SK-N-SH (cell line): ENCODE results near the gene NDUFAF8. TPM values are rescaled to one million over a fixed set of nuclear protein-coding genes. Genes with fewer than 3 reads are reported as not detected.

Source experiments
- CTCF ChIA-PET: fragments of 300-600, 350-600 bp; formaldehyde crosslinking; extraction: SDS; loops from one replicate; lab custom pipeline; 2021; lab: Yijun Ruan, JAX
- POLR2A ChIA-PET: fragments of 350-600 bp; sonication (Branson Sonifier 250); formaldehyde crosslinking; extraction: SDS; loops from one replicate; lab custom pipeline; 2020; ENCODE audit warnings: antibody characterized with exemption, inconsistent platforms; lab: Yijun Ruan, JAX
- DNase-seq: peaks from one replicate; pipeline ENCODE4 v3.0.0; 2012
- H2AFZ ChIP-seq: fragments of 200-600 bp; sonication (generic); 2 replicates; pipeline ENCODE4 v1.8.1; 2016; ENCODE audit warnings: antibody characterized with exemption, mild to moderate bottlenecking, low read depth
- H3F3A ChIP-seq: fragments of 200-600 bp; sonication (generic); replicated peaks from 2 replicates; pipeline ENCODE3; 2016; ENCODE audit warnings: antibody characterized with exemption, mild to moderate bottlenecking; ENCODE audit not compliant: insufficient read depth
- H3K27ac ChIP-seq, 2 experiments: fragments of 200-500 bp in 1 of 2; fragments of 200-600 bp in 1 of 2; sonication (Bioruptor generic) in 1 of 2; sonication (generic), shearing (Covaris generic) in 1 of 2; 2 replicates each; pipeline versions ENCODE4 v1.5.1 to v1.6.1; 2014 to 2016; ENCODE audit warnings: low read depth in 2 of 2, inconsistent platforms in 1 of 2, low read length in 1 of 2, mild to moderate bottlenecking in 1 of 2, mixed read lengths in 1 of 2
- H3K27me3 ChIP-seq: fragments of 200-600 bp; sonication (generic), shearing (Covaris generic); 2 replicates; pipeline ENCODE4 v1.6.1; 2016; ENCODE audit warnings: mixed run types; ENCODE audit not compliant: insufficient read depth
- H3K36me3 ChIP-seq, 2 experiments: fragments of 200-500 bp in 1 of 2; fragments of 200-600 bp in 1 of 2; sonication (Bioruptor generic) in 1 of 2; sonication (generic) in 1 of 2; replicated peaks in 1 of 2; 2 replicates each; pipeline versions ENCODE3 to v1.5.1; 2014 to 2016; ENCODE audit warnings: low read length in 1 of 2, mild to moderate bottlenecking in 1 of 2; ENCODE audit not compliant: insufficient read depth in 2 of 2, control insufficient read depth in 1 of 2
- H3K4me1 ChIP-seq, 2 experiments: fragments of 200-500 bp in 1 of 2; fragments of 200-600 bp in 1 of 2; sonication (Bioruptor generic) in 1 of 2; sonication (generic), shearing (Covaris generic) in 1 of 2; 2 replicates each; pipeline versions ENCODE4 v1.5.1 to v1.6.1; 2014 to 2016; ENCODE audit warnings: low read depth in 1 of 2, low read length in 1 of 2, mixed run types in 1 of 2; ENCODE audit not compliant: insufficient read depth in 2 of 2, control insufficient read depth in 1 of 2
- H3K4me2 ChIP-seq: fragments of 200-600 bp; sonication (generic), shearing (Covaris generic); 2 replicates; pipeline ENCODE4 v1.6.1; 2017; ENCODE audit warnings: mixed run types
- H3K4me3 ChIP-seq, 2 experiments: fragments of 200-500 bp in 1 of 2; fragments of 200-600 bp in 1 of 2; sonication (Bioruptor generic) in 1 of 2; sonication (generic), shearing (Covaris generic) in 1 of 2; 2 replicates each; pipeline versions ENCODE4 v1.5.1 to v1.8.1; 2014 to 2016; ENCODE audit warnings: low read depth in 2 of 2, inconsistent platforms in 1 of 2, low read length in 1 of 2, mild to moderate bottlenecking in 1 of 2, mixed read lengths in 1 of 2, moderate library complexity in 1 of 2
- H3K79me2 ChIP-seq: fragments of 200-600 bp; sonication (generic); 2 replicates; pipeline ENCODE4 v1.8.1; 2017; ENCODE audit warnings: mild to moderate bottlenecking; ENCODE audit not compliant: insufficient read depth
- H3K9ac ChIP-seq: fragments of 200-600 bp; sonication (generic); 2 replicates; pipeline ENCODE4 v1.6.1; 2017; ENCODE audit warnings: mixed run types
- H3K9me2 ChIP-seq: fragments of 200-600 bp; sonication (generic); 2 replicates; pipeline ENCODE4 v1.6.1; 2017; ENCODE audit warnings: mixed run types
- H3K9me3 ChIP-seq: fragments of 200-600 bp; sonication (generic); 2 replicates; pipeline ENCODE4 v1.6.1; 2017; ENCODE audit warnings: mixed run types, mild to moderate bottlenecking, moderate library complexity
- H4K20me1 ChIP-seq: fragments of 200-600 bp; sonication (generic); 2 replicates; pipeline ENCODE4 v1.6.1; 2017; ENCODE audit warnings: mild to moderate bottlenecking, mixed run types; ENCODE audit not compliant: insufficient read depth
- EZH2phosphoT487 ChIP-seq: fragments of 200-600 bp; sonication (generic); IDR thresholded peaks from 2 replicates; pipeline ENCODE4 v1.6.1; 2017; ENCODE audit warnings: low read depth, mixed run types, mild to moderate bottlenecking, antibody characterized with exemption, moderate library complexity, borderline replicate concordance
- GATA2 ChIP-seq: sonication (generic); formaldehyde crosslinking; IDR thresholded peaks from 2 replicates; pipeline ENCODE4 v1.5.0; 2020; ENCODE audit warnings: mild to moderate bottlenecking, missing genetic modification reagents
- MEF2A ChIP-seq: IDR thresholded peaks from 2 replicates; pipeline ENCODE4 v1.4.0; 2012; ENCODE audit warnings: low read depth, borderline replicate concordance
- RCOR1 ChIP-seq: fragments of 150-350 bp; IDR thresholded peaks from 2 replicates; pipeline ENCODE4 v1.6.1; 2017; ENCODE audit warnings: antibody characterized with exemption, low read length
- TCF12 ChIP-seq: IDR thresholded peaks from 2 replicates; pipeline ENCODE4 v1.4.0; 2012
- WGBS: methylation state at CpG from one replicate; pipeline ENCODE4 v1.1.6; 2017; ENCODE audit warnings: low lambda C conversion rate; 5-methylcytosine and 5-hydroxymethylcytosine counted together
- polyA plus RNA-seq, 3 experiments: library from polyadenylated mRNA; depleted of rRNA; stranded (reverse); fragments of >200 nt; gene quantifications; 2 replicates each; pipeline ENCODE4 v1.2.3, GENCODE V29; 2012
- TF ChIP-seq, protein P1 (sequence below): IDR thresholded peaks from 2 replicates; pipeline ENCODE4; 2012
- TF ChIP-seq, protein P2 (sequence below): IDR thresholded peaks from 2 replicates; pipeline ENCODE4 v1.4.0; 2012; ENCODE audit warnings: low read depth
- TF ChIP-seq, protein P3 (sequence below): IDR thresholded peaks from 2 replicates; pipeline ENCODE4 v1.4.0; 2012; ENCODE audit warnings: low read depth, borderline replicate concordance
- TF ChIP-seq, protein P4 (sequence below): fragments of 200-600 bp; sonication (generic); IDR thresholded peaks from 2 replicates; pipeline ENCODE4 v1.6.1; 2017; ENCODE audit warnings: antibody characterized with exemption, mild to moderate bottlenecking, moderate library complexity
- TF ChIP-seq, protein P5 (sequence below): fragments of 150-350 bp; IDR thresholded peaks from 2 replicates; pipeline ENCODE4 v1.6.1; 2016; ENCODE audit warnings: mild to moderate bottlenecking, low read depth, low read length

NDUFAF8 gene
- polyA plus RNA-seq, 1 of the 3 experiments (the other 2 are of a cell fraction), result 229 TPM

DNA sequence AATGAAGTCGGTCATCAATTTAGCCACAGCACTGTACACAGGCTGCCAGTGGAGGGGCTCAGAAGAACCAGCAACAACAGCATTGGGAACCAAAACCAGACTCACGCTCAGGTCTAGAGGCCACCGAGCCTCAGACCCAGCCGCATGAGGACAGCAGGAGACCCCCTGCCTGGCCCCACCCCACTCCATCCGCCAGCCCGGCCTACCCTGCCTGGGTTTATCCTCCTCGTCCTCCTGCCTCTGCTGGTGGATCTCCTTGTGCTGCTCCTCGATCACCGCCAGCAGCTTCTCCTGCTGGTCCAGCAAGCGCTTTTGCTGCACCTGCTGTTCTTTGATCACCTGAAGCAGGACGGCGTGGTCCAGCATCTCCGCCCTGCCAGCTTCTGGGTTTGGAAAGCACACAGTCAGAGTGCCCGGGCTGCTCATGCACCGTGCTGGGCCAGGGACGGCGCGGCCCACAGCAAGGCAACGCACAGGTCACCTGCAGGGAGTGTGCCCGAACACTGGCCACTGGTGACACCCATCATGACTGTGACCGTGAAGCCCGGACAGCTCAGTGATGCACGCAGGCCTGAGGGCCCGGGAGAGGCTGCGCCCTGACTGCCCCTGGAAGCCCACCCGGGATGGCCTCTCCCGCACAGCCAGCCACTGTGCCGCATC is 7.7 kb downstream of the NDUFAF8 start:
- peaks cover 6% of the 10 kb centered on the region; the same call in 1 of the 2 replicates for H3K79me2 ChIP-seq
- H3K9me3 ChIP-seq, result no peaks in the 10 kb centered on the region
- ChIA-PET CTCF (interaction anchor here (2.6 kb wide), 1 partner anchor 104 kb away, joined by 11 read pairs; no protein-coding TSS in a partner anchor), POLR2A (interaction anchor here (1.4 kb wide), 1 partner anchor 8 kb away, joined by 7 read pairs; the partner anchor contains the start of genes NDUFAF8 and TEPSIN)
- H3K4me3 ChIP-seq, result no peak overlapping the region
- peaks cover 0 to 36% of the 10 kb centered on the region in 2 experiments; a peak in 1 of 4 replicates for H3K4me1 ChIP-seq
- peaks cover 25 to 53% of the 10 kb centered on the region in 2 experiments for H3K36me3 ChIP-seq
- 97% methylated on average over 23 of the region's 28 CpGs for WGBS
- peaks cover 11% of the 10 kb centered on the region for H4K20me1 ChIP-seq
- TF ChIP-seq MEF2A (no peak), EZH2phosphoT487 (no peak), RCOR1 (no peak), GATA2 (CRISPR knock-in tag) (no peak), TCF12 (no peak)
- TF ChIP-seq, protein P1, sequence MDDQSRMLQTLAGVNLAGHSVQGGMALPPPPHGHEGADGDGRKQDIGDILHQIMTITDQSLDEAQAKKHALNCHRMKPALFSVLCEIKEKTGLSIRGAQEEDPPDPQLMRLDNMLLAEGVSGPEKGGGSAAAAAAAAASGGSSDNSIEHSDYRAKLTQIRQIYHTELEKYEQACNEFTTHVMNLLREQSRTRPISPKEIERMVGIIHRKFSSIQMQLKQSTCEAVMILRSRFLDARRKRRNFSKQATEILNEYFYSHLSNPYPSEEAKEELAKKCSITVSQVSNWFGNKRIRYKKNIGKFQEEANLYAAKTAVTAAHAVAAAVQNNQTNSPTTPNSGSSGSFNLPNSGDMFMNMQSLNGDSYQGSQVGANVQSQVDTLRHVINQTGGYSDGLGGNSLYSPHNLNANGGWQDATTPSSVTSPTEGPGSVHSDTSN, result no peak
- TF ChIP-seq, protein P2, sequence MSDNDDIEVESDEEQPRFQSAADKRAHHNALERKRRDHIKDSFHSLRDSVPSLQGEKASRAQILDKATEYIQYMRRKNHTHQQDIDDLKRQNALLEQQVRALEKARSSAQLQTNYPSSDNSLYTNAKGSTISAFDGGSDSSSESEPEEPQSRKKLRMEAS, result no peak
- TF ChIP-seq, protein P3, sequence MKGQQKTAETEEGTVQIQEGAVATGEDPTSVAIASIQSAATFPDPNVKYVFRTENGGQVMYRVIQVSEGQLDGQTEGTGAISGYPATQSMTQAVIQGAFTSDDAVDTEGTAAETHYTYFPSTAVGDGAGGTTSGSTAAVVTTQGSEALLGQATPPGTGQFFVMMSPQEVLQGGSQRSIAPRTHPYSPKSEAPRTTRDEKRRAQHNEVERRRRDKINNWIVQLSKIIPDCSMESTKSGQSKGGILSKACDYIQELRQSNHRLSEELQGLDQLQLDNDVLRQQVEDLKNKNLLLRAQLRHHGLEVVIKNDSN, result no peak
- TF ChIP-seq, protein P4, sequence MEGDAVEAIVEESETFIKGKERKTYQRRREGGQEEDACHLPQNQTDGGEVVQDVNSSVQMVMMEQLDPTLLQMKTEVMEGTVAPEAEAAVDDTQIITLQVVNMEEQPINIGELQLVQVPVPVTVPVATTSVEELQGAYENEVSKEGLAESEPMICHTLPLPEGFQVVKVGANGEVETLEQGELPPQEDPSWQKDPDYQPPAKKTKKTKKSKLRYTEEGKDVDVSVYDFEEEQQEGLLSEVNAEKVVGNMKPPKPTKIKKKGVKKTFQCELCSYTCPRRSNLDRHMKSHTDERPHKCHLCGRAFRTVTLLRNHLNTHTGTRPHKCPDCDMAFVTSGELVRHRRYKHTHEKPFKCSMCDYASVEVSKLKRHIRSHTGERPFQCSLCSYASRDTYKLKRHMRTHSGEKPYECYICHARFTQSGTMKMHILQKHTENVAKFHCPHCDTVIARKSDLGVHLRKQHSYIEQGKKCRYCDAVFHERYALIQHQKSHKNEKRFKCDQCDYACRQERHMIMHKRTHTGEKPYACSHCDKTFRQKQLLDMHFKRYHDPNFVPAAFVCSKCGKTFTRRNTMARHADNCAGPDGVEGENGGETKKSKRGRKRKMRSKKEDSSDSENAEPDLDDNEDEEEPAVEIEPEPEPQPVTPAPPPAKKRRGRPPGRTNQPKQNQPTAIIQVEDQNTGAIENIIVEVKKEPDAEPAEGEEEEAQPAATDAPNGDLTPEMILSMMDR, result no peak
- TF ChIP-seq, protein P5, sequence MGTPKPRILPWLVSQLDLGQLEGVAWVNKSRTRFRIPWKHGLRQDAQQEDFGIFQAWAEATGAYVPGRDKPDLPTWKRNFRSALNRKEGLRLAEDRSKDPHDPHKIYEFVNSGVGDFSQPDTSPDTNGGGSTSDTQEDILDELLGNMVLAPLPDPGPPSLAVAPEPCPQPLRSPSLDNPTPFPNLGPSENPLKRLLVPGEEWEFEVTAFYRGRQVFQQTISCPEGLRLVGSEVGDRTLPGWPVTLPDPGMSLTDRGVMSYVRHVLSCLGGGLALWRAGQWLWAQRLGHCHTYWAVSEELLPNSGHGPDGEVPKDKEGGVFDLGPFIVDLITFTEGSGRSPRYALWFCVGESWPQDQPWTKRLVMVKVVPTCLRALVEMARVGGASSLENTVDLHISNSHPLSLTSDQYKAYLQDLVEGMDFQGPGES, result no peak
- no peak overlapping the region for H3K4me2 ChIP-seq
- H2AFZ ChIP-seq, result no peak overlapping the region
- no peaks in the 10 kb centered on the region for H3K9me2 ChIP-seq
- peaks cover 4% of the 10 kb centered on the region for H3F3A ChIP-seq
- DNase-seq, result no peak
- H3K9ac ChIP-seq, result no peak overlapping the region
- no peaks in the 10 kb centered on the region for H3K27me3 ChIP-seq
- H3K27ac ChIP-seq, result no peak overlapping the region
